ENCODE results near the gene SPHK1. TPM values are rescaled to one million over a fixed set of nuclear protein-coding genes. Genes with fewer than 3 reads are reported as not detected.

The SPHK1 gene
- polyA plus RNA-seq, 1 of the 3 experiments (the other 2 are of a cell fraction) = 12.3 TPM

- Histone ChIP-seq H3K4me2 (no peak overlapping the region), H3K36me3 (replicated peaks in 1 of 2; ENCODE audit: control insufficient read depth in 1 of 2, insufficient read depth in 2 of 2, low read length in 1 of 2) (no peaks in the 10 kb centered on the region), H3K27ac (ENCODE audit: low read depth in 2 of 2, low read length in 1 of 2) (no peak overlapping the region), H3K27me3 (ENCODE audit: insufficient read depth) (no peaks in the 10 kb centered on the region), H3K4me1 (ENCODE audit: control insufficient read depth in 1 of 2, insufficient read depth in 2 of 2, low read depth in 1 of 2, low read length in 1 of 2) (peaks cover 0 to 13% of the 10 kb centered on the region in 2 experiments; a peak in 1 of 4 replicates), H2AFZ (ENCODE audit: low read depth) (no peak overlapping the region), H3K9me3 (no peaks in the 10 kb centered on the region), H4K20me1 (ENCODE audit: insufficient read depth) (peaks cover 79% of the 10 kb centered on the region), H3K9me2 (no peaks in the 10 kb centered on the region), H3K9ac (no peak overlapping the region), H3K79me2 (ENCODE audit: insufficient read depth) (peaks cover 94% of the 10 kb centered on the region), H3K4me3 (ENCODE audit: low read depth in 2 of 2, low read length in 1 of 2) (no peak overlapping the region), H3F3A (replicated peaks; ENCODE audit: insufficient read depth) (no peaks in the 10 kb centered on the region)
- 96% methylated on average over 11 of the region's 11 CpGs for WGBS (ENCODE audit: low lambda C conversion rate)
- POLR2A ChIA-PET = interaction anchor here (1.1 kb wide), 1 partner anchor 107 kb away, joined by 4 read pairs; no protein-coding TSS in a partner anchor
- CTCF ChIA-PET = interaction anchor here (0.6 to 5.7 kb wide), 11 partner anchors 12 to 254 kb away, joined by 3 to 40 read pairs (median 4); no protein-coding TSS in a partner anchor
- TF ChIP-seq GATA2 (CRISPR knock-in tag; IDR thresholded peaks at IDR 0.05) (no peak), FOSL2 (IDR thresholded peaks at IDR 0.05; ENCODE audit: borderline replicate concordance, low read depth) (no peak), MEF2A (IDR thresholded peaks at IDR 0.05; ENCODE audit: borderline replicate concordance, low read depth) (no peak), RAD21 (IDR thresholded peaks at IDR 0.05; ENCODE audit: low read length) (no peak), POLR2AphosphoS5 (IDR thresholded peaks at IDR 0.05; ENCODE audit: low read depth, low read length) (no peak), TCF12 (IDR thresholded peaks at IDR 0.05) (no peak), CHD2 (IDR thresholded peaks at IDR 0.05; ENCODE audit: low read length, partially characterized antibody) (no peak), JUND (IDR thresholded peaks at IDR 0.05) (no peak)
- TF ChIP-seq, protein P1, sequence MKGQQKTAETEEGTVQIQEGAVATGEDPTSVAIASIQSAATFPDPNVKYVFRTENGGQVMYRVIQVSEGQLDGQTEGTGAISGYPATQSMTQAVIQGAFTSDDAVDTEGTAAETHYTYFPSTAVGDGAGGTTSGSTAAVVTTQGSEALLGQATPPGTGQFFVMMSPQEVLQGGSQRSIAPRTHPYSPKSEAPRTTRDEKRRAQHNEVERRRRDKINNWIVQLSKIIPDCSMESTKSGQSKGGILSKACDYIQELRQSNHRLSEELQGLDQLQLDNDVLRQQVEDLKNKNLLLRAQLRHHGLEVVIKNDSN (IDR thresholded peaks at IDR 0.05; ENCODE audit: borderline replicate concordance, low read depth) = no peak
- no peak for DNase-seq
Observed at GRCh38 chr17:76435751-76436150, 51.3 kb downstream of the SPHK1 start.

Small RNA genes within 50 kb of the gene (small RNA-seq; reads per million reads assigned to genes)
- gene RNU6-24P = 0 reads per million in 7 experiments

Other genes with a start within 250 kb of the SPHK1 start
- gene FOXJ1, start 243.4 kb upstream of the SPHK1 start, polyA plus RNA-seq (2012; rRNA removed) = not detected in 2 replicates
- gene RNF157, start 144.1 kb upstream of the SPHK1 start, polyA plus RNA-seq (2012; rRNA removed) = 5.2 TPM in 2 replicates
- gene UBALD2, start 119.3 kb upstream of the SPHK1 start, polyA plus RNA-seq (2012; rRNA removed) = 16.7 and 27.0 TPM in 2 replicates
- 6.2 and 7.6 TPM in 2 replicates for gene QRICH2, start 76.3 kb upstream of the SPHK1 start, polyA plus RNA-seq (2012; rRNA removed)
- gene PRPSAP1, start 30.7 kb upstream of the SPHK1 start, polyA plus RNA-seq (2012; rRNA removed) = 118 and 125 TPM in 2 replicates
- 20.0 and 25.4 TPM in 2 replicates for gene UBE2O, start 68.5 kb downstream of the SPHK1 start, polyA plus RNA-seq (2012; rRNA removed)
- gene AANAT, start 83.0 kb downstream of the SPHK1 start, polyA plus RNA-seq (2012; rRNA removed) = 0.26 TPM in 1 of 2 replicates, not detected in the other
- 14.0 and 16.1 TPM in 2 replicates for gene RHBDF2, start 116.8 kb downstream of the SPHK1 start, polyA plus RNA-seq (2012; rRNA removed)
- 1.7 and 3.7 TPM in 2 replicates for gene CYGB, start 153.1 kb downstream of the SPHK1 start, polyA plus RNA-seq (2012; rRNA removed)
- 2.2 and 5.0 TPM in 2 replicates for gene PRCD, start 155.4 kb downstream of the SPHK1 start, polyA plus RNA-seq (2012; rRNA removed)
- gene ST6GALNAC2, start 201.3 kb downstream of the SPHK1 start, polyA plus RNA-seq (2012; rRNA removed) = 0.57 and 0.94 TPM in 2 replicates